AG08395 (cell line): ENCODE measurements around the gene POU6F2.
"Not testable (repeated sequence)": the region's sequence is repeated elsewhere in the genome, so short reads cannot be mapped to it uniquely, and the experiment has no call there.

Experiments
- DNase-seq: peaks from one replicate; pipeline ENCODE4 v3.0.0; 2012; ENCODE audit warnings: mixed read lengths, low spot score

The POU6F2 gene

DNA sequence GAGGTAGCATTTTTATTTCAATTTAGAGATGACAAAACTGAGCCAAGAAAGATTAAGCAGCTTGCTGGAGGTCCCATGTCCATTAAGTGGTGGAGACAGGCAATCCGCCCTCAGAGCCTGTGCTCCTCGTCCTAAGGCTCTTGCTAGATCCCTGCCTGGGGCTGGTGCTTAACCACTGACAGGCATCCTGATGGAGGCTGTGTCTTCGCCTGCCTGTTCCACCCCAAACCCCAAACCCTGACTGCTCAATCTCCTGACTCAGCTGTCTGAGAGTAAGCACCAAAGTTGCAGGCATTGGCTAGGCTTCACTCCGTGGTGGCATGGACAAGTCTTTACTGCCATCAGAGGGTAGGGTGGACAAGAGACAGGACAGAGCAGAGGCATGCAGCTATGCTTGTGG is 209.4 kb downstream of the POU6F2 start:
- no peak for DNase-seq

DNA sequence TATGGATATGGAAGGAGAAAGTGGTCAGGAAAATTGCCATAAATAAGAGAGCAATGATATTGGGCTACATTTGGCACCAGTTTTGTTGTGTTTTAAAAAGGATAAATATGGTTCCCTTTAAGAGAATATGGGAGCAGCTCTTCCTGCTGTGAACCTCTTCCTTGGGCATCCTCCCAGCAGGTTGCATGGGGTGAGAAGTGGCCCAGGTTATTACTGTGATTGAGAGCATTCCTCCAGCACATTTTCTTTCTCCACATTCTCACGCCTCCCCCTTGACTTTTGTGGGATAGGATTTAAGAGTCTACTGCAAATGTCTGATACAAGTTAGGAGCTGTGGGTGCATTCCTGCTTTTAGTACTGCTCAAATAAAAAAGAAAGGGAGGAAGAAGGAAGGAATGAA is 214.8 kb downstream of the POU6F2 start:
- no peak for DNase-seq

DNA sequence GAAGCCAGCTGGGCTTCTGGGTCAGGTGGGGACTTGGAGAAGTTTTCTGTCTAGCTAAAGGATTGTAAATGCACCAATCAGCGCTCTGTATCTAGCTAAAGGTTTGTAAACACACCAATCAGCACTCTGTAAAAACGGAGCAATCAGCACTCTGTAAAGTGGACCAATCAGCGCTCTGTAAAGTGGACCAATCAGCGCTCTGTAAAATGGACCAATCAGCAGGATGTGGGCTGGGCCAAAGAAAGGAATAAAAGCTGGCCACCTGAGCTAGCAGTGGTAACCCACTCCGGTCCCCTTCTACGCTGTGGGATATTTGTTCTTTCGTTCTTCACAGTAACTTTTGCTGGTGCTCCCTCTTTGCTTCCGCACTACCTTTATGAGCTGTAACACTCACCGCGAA is 216.7 kb downstream of the POU6F2 start:
- DNase-seq = not testable (repeated sequence)

DNA sequence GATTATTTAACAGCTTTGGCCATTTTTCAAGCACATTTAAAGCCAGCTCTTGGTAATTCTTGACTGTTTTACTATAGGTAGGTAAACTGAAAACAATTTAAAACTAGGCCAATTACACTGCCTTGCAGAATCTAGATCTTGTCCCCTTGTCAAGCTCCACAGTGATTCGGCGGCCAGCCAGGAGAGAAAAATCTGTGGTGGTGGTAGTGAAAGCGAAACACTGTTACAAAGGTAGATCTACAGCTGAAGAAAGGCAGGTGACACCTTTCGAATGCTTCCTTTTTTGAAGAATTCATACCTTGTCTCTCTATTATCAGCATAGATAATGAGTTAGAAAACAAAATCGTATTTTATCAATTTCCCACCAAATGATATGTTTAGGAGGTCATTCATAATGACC is 218.3 kb downstream of the POU6F2 start:
- DNase-seq = no peak

DNA sequence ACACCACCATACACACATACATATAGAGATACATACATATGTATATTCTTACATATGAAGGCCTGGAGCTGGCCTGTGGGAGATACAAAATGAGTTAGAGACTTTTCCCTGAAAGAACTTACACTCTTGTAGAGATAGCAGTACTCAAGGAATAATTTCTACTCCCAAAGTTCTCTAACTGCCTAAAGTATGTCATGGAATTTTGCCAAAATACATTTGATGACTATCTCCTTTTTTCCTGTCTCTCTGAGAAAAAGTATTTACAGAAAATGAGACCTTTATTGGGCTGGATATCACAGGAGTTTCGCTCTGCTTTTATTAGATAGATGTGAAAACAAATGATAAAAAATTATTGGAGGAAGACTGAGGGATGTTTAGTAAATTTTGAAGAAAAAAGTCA is 220.1 kb downstream of the POU6F2 start:
- DNase-seq = no peak

- DNase-seq = no peak
These were observed 220.8 kb downstream of the POU6F2 start for GRCh38 chr7:39198556-39198955.

- DNase-seq = no peak
These were observed 221.3 kb downstream of the POU6F2 start for GRCh38 chr7:39199006-39199405.

DNA sequence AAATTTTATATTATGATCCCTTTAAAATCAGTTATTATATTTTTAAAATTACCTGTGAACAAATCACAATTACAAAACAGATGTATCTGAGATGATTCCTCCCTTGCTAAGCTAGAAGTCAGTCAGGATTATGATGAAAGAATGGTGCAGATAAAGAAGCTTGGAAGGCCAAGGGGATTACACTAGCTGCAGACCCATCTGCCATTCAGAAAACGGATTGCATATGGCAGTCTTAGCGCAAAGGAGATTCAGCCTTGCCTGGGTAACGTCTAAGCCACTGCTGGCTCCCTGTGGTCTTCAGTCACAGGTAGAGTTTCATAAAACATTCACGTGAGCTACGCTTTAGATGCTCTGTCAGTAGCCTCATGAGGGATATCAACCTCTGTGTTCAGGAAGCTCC is 222.2 kb downstream of the POU6F2 start:
- no peak for DNase-seq

- DNase-seq = no peak
These were observed 224.3 kb downstream of the POU6F2 start for GRCh38 chr7:39202041-39202440.

DNA sequence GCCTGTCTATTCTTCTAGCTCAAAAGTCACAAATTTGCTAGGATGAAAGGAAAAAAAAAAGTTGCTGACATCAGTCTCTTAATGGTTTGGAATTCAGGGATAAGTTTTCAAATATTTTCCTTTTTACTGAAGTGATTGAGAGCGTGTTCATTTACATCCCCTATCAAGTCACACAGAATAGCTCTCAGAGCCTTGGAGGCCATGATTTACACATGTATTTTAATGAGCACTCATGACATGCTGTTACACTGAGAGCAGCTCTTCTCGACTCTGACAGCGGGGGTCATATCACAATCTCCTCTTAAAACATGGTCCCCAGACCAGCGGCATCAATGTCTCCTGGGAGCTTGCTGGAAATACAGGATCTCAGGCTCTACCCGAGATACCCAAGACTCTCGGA is 232.7 kb downstream of the POU6F2 start:
- DNase-seq = no peak

- no peak for DNase-seq
These were observed 233.9 kb downstream of the POU6F2 start for GRCh38 chr7:39211581-39211980.

- no peak for DNase-seq
These were observed 235.2 kb downstream of the POU6F2 start for GRCh38 chr7:39212876-39213275.

- no peak for DNase-seq
These were observed 240.1 kb downstream of the POU6F2 start for GRCh38 chr7:39217783-39218182.

DNA sequence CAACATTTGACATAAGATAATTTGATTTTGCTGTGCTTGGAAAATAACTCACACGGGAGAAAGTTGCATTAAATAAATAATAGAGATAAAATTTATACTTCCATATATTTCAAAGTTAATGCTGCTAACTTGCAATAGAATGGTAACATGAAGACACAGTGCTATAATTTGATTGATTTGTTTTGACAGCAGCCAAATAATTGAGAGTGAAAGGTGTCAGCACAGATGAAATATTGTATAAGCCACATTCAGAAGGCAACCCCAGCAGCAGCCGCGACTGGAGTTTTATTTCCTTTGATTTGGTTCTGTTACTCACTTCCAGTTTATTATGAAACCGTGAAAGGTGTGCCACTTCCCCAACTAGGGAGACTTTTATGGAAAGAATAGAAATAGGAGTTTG is 242.2 kb downstream of the POU6F2 start:
- DNase-seq = no peak

- no peak for DNase-seq
These were observed 244.2 kb downstream of the POU6F2 start for GRCh38 chr7:39221901-39222300.

GRCh38 chr7:39228946-39229345 is 251.2 kb downstream of the POU6F2 start:
- DNase-seq = peak; percentile 50

DNA sequence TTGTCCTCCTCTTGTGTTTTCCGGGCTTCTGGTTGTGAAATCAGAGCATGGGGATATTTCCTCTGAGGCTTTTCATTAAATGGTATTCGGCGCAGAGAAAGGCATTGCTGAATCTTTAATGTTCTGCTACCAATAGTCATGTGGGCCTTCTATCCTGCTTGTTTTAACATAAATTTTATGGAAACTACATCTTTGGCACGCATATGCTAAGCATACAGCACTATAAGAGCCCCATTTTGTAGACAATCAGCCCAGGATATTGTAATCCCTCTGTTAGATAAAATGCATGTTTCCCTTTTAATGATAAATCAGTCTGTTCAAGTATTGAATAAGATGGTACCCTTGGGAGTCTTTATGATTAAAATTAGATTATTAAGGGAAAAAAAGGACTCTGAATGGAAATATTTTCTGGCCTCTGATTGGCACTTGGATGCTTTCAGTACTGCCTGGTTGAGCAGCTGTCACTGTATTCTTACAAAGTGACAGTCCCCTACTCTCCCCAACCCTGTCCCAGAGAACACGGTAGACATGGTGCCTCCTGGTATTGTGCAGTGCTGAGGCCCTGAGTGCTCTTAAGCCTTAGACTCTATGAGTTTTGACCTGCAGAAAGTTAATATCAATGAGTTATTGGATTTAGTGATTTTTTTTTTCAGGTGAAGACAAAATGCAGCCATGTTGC is 256.3 kb downstream of the POU6F2 start:
- DNase-seq = no peak

DNA sequence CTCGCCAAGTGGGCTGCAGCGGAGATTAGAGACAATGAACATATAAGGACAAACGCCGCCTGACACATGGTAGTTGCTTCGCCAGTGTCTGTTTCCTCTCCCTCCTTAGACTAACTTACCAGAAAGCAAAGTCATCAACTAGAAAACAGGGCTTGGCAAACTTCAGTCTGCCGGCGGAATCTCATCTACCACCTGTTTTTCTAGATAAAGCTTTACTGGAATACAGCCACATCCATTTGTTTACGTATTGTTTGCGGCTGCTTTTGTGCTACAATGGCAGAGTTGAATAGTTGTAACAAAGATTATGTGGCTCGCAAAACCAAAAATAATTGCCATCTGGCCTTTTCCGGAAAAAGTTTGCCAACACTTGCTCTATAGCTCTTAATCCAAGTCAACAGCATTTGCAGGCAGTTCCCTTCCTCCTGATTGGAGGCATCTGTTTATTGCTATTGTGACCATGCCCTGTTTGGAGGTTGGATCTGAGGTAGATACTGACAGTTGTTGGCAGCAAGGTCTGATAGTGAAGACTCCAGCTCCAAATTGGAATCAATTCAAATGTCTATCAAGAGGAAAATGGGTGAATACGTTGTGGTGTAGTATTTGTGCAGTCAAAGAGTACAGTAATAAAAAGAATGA is 260.6 kb downstream of the POU6F2 start:
- no peak for DNase-seq

GRCh38 chr7:39240864-39241263 is 263.2 kb downstream of the POU6F2 start:
- no peak for DNase-seq

GRCh38 chr7:39247576-39247975 is 269.9 kb downstream of the POU6F2 start:
- no peak for DNase-seq

- DNase-seq = no peak
These were observed 270.5 kb downstream of the POU6F2 start for GRCh38 chr7:39248041-39248691.

- DNase-seq = no peak
These were observed 271.0 kb downstream of the POU6F2 start for GRCh38 chr7:39248692-39249090.

GRCh38 chr7:39249635-39250152 is 272.0 kb downstream of the POU6F2 start:
- no peak for DNase-seq
